GM23248 (cell line): ENCODE data around the gene MFSD6.

Experiments used
- EZH2 ChIP-seq: fragments of 200-600 bp; sonication (generic); IDR thresholded peaks from 2 replicates; pipeline ENCODE4 v1.6.1; 2018; ENCODE audit warnings: antibody characterized with exemption, mild to moderate bottlenecking; ENCODE audit not compliant: insufficient read depth, poor library complexity, severe bottlenecking
- EZH2phosphoT487 ChIP-seq: fragments of 200-600 bp; sonication (generic); IDR thresholded peaks from 2 replicates; pipeline ENCODE4 v1.6.1; 2018; ENCODE audit warnings: antibody characterized with exemption, moderate library complexity, mild to moderate bottlenecking, low read depth; ENCODE audit not compliant: insufficient read depth

- TF ChIP-seq EZH2phosphoT487 (no peak), EZH2 (no peak)
Observed at GRCh38 chr2:190467575-190468083, 59.5 kb downstream of the MFSD6 start.
